ENCODE data around the gene ADARB2. TPM values are rescaled to one million over a fixed set of nuclear protein-coding genes. Genes with fewer than 3 reads are reported as not detected.

The ADARB2 gene
- total RNA-seq, 1 donor from 2014 or later: 1.8 TPM

DNA sequence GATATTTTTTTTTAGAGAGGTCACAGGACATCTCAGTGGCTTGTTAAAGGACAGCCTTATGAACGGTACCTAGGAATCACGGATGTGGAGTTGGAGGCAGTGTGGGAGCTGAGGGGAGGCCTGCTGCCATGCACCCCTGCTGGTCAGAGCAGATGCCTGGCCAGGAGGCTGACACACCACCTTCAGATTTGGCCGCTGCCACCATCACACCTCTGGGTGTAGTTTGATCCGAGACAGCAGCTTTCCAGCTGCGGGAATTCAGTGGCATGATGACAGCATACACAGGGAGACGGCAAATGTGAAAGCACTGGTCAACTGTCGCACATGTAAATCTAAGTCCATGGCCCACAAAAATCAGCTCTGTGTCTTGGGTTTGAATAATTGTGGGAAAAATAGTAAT is 285.4 kb downstream of the ADARB2 start:
- Mint-ChIP-seq H3K36me3 (ENCODE audit: low read depth) (no peaks in the 10 kb centered on the region), H3K4me1 (peaks cover 3% of the 10 kb centered on the region), H3K9me3 (peaks cover 2% of the 10 kb centered on the region), H3K4me3 (no peak overlapping the region), H3K27ac (ENCODE audit: unreplicated experiment) (no peak overlapping the region), H3K27me3 (ENCODE audit: low read depth) (peaks cover 13% of the 10 kb centered on the region)
- no peak for DNase-seq (ENCODE audit: low read depth, low spot score)
- TF ChIP-seq, protein P1, sequence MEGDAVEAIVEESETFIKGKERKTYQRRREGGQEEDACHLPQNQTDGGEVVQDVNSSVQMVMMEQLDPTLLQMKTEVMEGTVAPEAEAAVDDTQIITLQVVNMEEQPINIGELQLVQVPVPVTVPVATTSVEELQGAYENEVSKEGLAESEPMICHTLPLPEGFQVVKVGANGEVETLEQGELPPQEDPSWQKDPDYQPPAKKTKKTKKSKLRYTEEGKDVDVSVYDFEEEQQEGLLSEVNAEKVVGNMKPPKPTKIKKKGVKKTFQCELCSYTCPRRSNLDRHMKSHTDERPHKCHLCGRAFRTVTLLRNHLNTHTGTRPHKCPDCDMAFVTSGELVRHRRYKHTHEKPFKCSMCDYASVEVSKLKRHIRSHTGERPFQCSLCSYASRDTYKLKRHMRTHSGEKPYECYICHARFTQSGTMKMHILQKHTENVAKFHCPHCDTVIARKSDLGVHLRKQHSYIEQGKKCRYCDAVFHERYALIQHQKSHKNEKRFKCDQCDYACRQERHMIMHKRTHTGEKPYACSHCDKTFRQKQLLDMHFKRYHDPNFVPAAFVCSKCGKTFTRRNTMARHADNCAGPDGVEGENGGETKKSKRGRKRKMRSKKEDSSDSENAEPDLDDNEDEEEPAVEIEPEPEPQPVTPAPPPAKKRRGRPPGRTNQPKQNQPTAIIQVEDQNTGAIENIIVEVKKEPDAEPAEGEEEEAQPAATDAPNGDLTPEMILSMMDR (conservative IDR thresholded peaks at IDR 0.05): no peak

DNA sequence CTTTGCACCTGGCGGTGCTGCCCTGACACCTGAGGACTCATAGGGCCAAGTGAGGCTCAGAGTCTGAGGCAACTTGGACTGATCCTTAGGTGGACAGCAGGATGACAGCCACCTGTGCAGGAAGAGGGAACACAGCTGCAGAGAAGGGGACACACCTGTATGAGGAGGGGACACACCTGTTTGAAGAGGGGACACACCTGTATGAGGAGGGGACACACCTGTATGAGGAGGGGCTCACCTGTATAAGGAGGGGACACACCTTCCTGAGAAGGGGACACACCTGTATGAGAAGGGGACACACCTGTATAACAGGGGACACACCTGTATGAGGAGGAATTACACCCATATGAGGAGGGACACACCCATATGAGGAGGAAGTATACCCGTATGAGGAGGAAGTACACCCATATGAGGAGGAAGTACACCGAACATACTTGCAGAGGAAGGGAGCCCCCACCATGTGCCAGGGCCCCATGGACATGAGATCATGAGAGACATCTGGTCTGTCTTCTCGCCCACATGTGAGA is 285.9 kb downstream of the ADARB2 start:
- Mint-ChIP-seq H3K27ac (ENCODE audit: unreplicated experiment) (no peak overlapping the region), H3K9me3 (peaks cover 2% of the 10 kb centered on the region), H3K36me3 (ENCODE audit: low read depth) (no peaks in the 10 kb centered on the region), H3K4me3 (no peak overlapping the region), H3K4me1 (peaks cover 3% of the 10 kb centered on the region), H3K27me3 (ENCODE audit: low read depth) (peaks cover 13% of the 10 kb centered on the region)
- TF ChIP-seq, protein P1 (conservative IDR thresholded peaks at IDR 0.05): no peak
- no peak for DNase-seq (ENCODE audit: low read depth, low spot score)

DNA sequence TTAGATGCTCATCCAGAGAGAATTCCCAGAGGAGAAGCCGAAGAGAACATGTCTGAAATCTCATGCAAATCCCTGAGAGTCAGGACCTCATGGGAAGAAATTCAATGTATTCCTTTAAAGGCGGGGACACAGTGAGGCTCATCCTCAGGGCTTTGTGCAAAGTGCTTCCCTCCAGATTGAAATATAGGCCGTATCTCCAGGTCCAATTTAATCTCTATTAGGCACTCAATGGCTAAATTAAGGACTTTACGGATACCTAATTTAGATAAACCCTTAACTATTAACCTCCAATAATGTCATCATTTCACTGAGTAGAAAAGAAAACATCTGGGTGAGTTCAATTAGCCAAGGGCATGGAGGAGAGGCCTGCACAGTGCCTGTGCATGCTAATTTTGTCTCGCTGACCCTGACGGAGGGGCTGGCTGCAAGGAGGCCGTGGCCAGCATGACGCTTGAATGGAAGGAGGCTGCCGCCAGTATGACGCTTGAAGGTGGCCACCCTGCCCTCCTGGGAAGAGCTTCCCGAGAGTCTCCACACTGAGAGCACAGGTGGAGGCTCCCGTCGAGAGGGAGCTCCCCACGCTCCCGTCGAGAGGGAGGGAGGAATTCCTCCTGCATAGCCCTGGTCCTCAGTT is 287.6 kb downstream of the ADARB2 start:
- peaks cover 3% of the 10 kb centered on the region for H3K4me1 Mint-ChIP-seq
- no peaks in the 10 kb centered on the region for H3K36me3 Mint-ChIP-seq (ENCODE audit: low read depth)
- TF ChIP-seq, protein P1 (conservative IDR thresholded peaks at IDR 0.05): no peak
- no peak overlapping the region for H3K4me3 Mint-ChIP-seq
- no peak overlapping the region for H3K27ac Mint-ChIP-seq (ENCODE audit: unreplicated experiment)
- peaks cover 2% of the 10 kb centered on the region for H3K9me3 Mint-ChIP-seq
- DNase-seq (ENCODE audit: low read depth, low spot score): no peak
- peaks cover 6% of the 10 kb centered on the region for H3K27me3 Mint-ChIP-seq (ENCODE audit: low read depth)

DNA sequence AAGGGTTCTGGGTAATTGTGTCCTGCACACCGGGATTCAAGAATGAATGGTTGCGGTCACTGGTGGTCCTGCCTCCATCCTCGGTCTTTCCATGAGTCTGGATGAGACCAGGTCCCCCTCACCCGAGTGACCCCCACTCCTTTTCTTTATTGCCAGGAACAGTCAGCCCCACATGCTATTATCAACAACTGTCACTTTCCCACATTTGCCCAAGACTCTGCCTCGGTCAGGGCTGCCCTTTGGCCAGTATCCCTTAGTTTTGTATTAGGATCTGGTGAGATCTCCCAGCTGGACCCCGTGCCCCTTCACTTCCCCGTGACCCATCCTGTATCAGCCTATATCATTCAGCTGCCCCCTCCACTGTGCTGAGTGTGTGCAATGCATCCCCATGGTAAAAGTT is 288.3 kb downstream of the ADARB2 start:
- TF ChIP-seq, protein P1 (conservative IDR thresholded peaks at IDR 0.05): no peak
- Mint-ChIP-seq H3K9me3 (peaks cover 2% of the 10 kb centered on the region), H3K27me3 (ENCODE audit: low read depth) (peaks cover 3% of the 10 kb centered on the region), H3K4me1 (peaks cover 3% of the 10 kb centered on the region), H3K36me3 (ENCODE audit: low read depth) (no peaks in the 10 kb centered on the region), H3K27ac (ENCODE audit: unreplicated experiment) (no peak overlapping the region), H3K4me3 (no peak overlapping the region)
- DNase-seq (ENCODE audit: low read depth, low spot score): no peak

DNA sequence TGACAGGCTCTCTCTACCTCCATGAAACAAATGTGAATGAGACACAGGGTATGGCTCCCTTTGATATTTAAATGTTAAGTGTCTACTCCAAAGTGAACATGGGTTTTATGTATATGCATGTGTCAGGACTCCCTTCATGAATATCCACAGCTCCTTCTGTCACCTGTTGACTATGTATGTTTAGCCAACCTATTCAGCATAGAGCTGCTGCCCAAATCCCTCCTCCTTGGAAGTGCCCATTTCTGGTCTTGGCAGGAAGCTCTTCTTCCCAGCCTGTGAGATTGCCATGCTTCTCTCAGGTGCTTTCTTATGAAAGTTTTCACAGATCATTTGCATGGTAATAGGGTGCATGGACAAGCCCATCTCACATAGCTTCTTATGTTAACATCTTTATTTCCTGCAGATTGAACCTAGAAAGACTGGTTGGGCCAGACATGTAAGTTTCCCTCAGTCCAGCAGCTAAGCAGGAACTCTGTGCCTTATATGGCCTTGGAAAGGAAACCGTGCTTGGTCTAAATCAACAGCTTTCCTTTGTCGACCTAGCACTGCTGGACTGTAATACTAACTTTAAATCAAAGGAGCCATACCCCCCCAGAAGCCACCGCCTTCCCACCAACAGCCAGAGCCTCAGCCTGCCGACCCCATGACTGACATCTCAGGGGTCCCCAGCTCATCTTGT is 288.9 kb downstream of the ADARB2 start:
- TF ChIP-seq, protein P1 (conservative IDR thresholded peaks at IDR 0.05): no peak
- peaks cover 3% of the 10 kb centered on the region for H3K4me1 Mint-ChIP-seq
- DNase-seq (ENCODE audit: low read depth, low spot score): no peak
- H3K27ac Mint-ChIP-seq (ENCODE audit: unreplicated experiment): no peak overlapping the region
- peaks cover 2% of the 10 kb centered on the region for H3K27me3 Mint-ChIP-seq (ENCODE audit: low read depth)
- H3K9me3 Mint-ChIP-seq: peaks cover 2% of the 10 kb centered on the region
- no peaks in the 10 kb centered on the region for H3K36me3 Mint-ChIP-seq (ENCODE audit: low read depth)
- no peak overlapping the region for H3K4me3 Mint-ChIP-seq
